Aorta (tissue), 5 donors: ENCODE results near the gene MVP. TPM values are rescaled to one million over a fixed set of nuclear protein-coding genes. Genes with fewer than 3 reads are reported as not detected.
A peak's percentile ranks its signal among the peaks of the same experiment; 100 is the strongest.
"Not testable (repeated sequence)": the region's sequence is repeated elsewhere in the genome, so short reads cannot be mapped to it uniquely, and the experiment has no call there.

Experiments
- ATAC-seq: fragments of 200-7000 bp; cut with Tn5 transposase; one replicate; pipeline ENCODE4 v1.9.1; 2022; ENCODE audit warnings: moderate library complexity; ENCODE audit not compliant: low FRiP score
- DNase-seq, 2 donors: peaks; one replicate each; pipeline ENCODE4 v3.0.0-alpha.2; 2020
- H3K27ac ChIP-seq, 2 donors: one replicate each; pipeline ENCODE4 v1.5.1; 2013; ENCODE audit warnings: low read length in 2 of 2, mild to moderate bottlenecking in 2 of 2, moderate library complexity in 2 of 2, control low read depth in 1 of 2, inconsistent platforms in 1 of 2, low read depth in 1 of 2
- H3K27me3 ChIP-seq, 2 donors: one replicate each; pipeline ENCODE4 v1.6.1; 2013; ENCODE audit warnings: control low read depth in 1 of 2, low read length in 1 of 2, mild to moderate bottlenecking in 1 of 2, moderate library complexity in 1 of 2; ENCODE audit not compliant: insufficient read depth in 2 of 2, control insufficient read depth in 1 of 2
- H3K36me3 ChIP-seq, 2 donors: one replicate each; pipeline ENCODE4 v1.6.1; 2013; ENCODE audit warnings: control low read depth in 1 of 2, low read length in 1 of 2, mild to moderate bottlenecking in 1 of 2; ENCODE audit not compliant: insufficient read depth in 2 of 2, control insufficient read depth in 1 of 2
- H3K4me1 ChIP-seq, 2 donors: one replicate each; pipeline ENCODE4 v1.6.1; 2013; ENCODE audit warnings: low read length in 2 of 2, control low read depth in 1 of 2, mild to moderate bottlenecking in 1 of 2, moderate library complexity in 1 of 2; ENCODE audit not compliant: insufficient read depth in 2 of 2, control insufficient read depth in 1 of 2
- H3K4me3 ChIP-seq, 2 donors: one replicate each; pipeline ENCODE4 v1.5.1; 2013; ENCODE audit warnings: low read length in 2 of 2, control low read depth in 1 of 2, mild to moderate bottlenecking in 1 of 2
- H3K9me3 ChIP-seq: one replicate; pipeline ENCODE4 v1.6.1; 2013; ENCODE audit warnings: mild to moderate bottlenecking, low read length; ENCODE audit not compliant: control insufficient read depth
- WGBS, 2 donors: extraction: QIAGEN DNeasy Blood & Tissue Kit; methylation state at CpG; one replicate each; pipeline ENCODE4 v1.1.7; 2013; 5-methylcytosine and 5-hydroxymethylcytosine counted together
- intact Hi-C, 2 donors: fragments of 100-400 bp; cut with DNase I; formaldehyde crosslinking; loops; one replicate each; pipeline versions ENCODE4 v1.14.2 to v1.15.0; 2022
- polyA plus RNA-seq, 2 donors: library from polyadenylated mRNA; stranded (reverse); fragments of 200-250 nt; gene quantifications; one replicate each; pipeline ENCODE4 v1.2.3, GENCODE V29; 2013
- total RNA-seq, 2 donors: library from RNA; stranded (reverse); fragmentation: NEBNext Ultra II Directional; extraction: Animal tissue kit (Norgen Biotek cat#: 25700); gene quantifications; one replicate each; pipeline ENCODE4 v1.2.1, GENCODE V29; 2021
- donor health status: healthy with polysubstance abuse.
- donor health status: Bipolar disorder and iron deficiency.
- donor health status: DM: no; HTN: no; CAD: no.
- donor health status: DM: no; HTN: no; CAD: no.
- donor health status: DM: yes; HTN: yes; CAD: no.

MVP gene
- total and polyA plus RNA-seq, 4 donors: 76.8 to 186 (median 161) TPM

DNA sequence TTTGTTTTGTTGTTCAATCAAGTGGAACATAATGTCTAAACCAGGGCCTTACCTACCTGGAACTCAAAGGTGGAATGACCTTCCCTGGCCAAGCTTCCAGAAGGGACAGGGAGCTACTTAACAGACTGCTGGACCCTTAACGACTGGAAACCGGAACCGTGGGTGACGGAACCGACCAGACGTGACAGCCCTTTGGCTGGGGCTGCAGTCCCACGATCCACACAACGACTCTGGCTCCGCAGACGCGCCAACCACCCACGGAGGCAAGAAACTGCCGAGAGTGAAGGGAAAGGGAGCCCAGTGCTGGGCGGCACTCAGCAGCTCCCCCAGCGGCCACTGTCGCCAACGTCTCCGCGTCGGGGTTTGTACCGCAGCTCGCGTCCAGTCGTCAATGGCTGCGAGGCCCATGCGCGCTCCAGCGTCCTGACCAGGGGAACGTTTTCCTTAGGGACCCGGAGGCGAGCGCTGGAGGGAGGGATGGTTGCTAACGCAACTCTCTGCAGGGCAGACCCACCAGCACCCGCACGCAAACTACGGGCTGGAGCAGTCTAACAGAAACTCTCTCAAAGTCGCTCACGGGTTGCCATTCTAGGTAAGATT, 35.3 kb upstream of the MVP start:
- intact Hi-C loops: no loop called here
- 2 to 4% methylated on average over 38 of the region's 38 CpGs for WGBS, 2 donors
- H3K4me3 ChIP-seq: no peak overlapping the region
- H3K4me1 ChIP-seq: no peaks in the 10 kb centered on the region
- no peak overlapping the region for H3K27ac ChIP-seq
- no peaks in the 10 kb centered on the region for H3K27me3 ChIP-seq
- H3K36me3 ChIP-seq: no peaks in the 10 kb centered on the region
- no peaks in the 10 kb centered on the region for H3K9me3 ChIP-seq
- ATAC-seq (peak; percentile 91), DNase-seq (peak; percentile 88 to 94)

DNA sequence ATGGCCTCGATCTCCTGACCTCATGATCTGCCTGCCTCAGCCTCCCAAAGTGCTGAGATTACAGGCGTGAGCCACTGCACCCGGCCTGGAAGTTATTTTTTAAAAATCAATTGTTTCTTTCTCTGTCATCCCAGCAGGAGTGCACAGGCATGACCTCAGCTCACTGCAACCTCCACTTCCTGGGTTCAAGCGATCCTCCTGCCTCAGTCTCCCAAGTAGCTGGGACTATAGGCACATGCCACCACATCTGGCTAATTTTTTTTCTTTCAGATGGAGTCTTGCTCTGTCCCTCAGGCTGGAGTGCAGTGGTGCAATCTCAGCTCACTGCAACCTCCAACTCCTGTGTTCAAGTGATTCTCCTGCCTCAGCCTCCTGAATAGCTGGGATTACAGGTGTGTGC, 33.1 kb upstream of the MVP start:
- ATAC-seq, intact Hi-C loops, H3K36me3 ChIP-seq, H3K9me3 ChIP-seq, H3K27me3 ChIP-seq, H3K4me1 ChIP-seq, H3K27ac ChIP-seq, DNase-seq, H3K4me3 ChIP-seq: not testable (repeated sequence)
- 85 to 86% methylated on average over 4 of the region's 4 CpGs for WGBS, 2 donors

DNA sequence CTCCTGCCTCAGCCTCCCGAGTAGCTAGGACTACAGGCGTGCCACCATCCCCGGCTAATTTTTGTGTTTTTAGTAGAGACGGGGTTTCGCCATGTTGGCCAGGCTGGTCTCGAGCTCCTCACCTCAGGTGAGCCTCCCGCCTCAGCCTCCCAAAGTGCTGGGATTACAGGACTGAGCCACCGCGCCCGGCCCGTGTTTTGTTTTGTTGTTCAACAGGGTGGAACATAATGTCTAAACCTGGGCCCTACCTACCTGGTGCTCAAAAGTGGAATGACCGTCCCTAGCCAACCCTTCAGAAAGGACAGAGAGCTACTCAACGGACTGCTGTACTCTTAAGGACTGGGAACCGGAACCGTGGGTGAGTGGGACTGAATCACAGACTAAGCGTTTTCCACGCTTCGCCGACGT, 30.5 kb upstream of the MVP start:
- H3K27me3 ChIP-seq: no peaks in the 10 kb centered on the region
- intact Hi-C loops: no loop called here
- H3K4me1 ChIP-seq: no peaks in the 10 kb centered on the region
- peak overlapping the region in 1 of 2 donors; percentile 1 for H3K4me3 ChIP-seq
- no peak for ATAC-seq
- H3K9me3 ChIP-seq: no peaks in the 10 kb centered on the region
- peak overlapping the region; percentile 6 to 80 for H3K27ac ChIP-seq
- no peaks in the 10 kb centered on the region for H3K36me3 ChIP-seq
- DNase-seq: no peak
- WGBS, 2 donors: 58 to 59% methylated on average over 20 of the region's 20 CpGs

DNA sequence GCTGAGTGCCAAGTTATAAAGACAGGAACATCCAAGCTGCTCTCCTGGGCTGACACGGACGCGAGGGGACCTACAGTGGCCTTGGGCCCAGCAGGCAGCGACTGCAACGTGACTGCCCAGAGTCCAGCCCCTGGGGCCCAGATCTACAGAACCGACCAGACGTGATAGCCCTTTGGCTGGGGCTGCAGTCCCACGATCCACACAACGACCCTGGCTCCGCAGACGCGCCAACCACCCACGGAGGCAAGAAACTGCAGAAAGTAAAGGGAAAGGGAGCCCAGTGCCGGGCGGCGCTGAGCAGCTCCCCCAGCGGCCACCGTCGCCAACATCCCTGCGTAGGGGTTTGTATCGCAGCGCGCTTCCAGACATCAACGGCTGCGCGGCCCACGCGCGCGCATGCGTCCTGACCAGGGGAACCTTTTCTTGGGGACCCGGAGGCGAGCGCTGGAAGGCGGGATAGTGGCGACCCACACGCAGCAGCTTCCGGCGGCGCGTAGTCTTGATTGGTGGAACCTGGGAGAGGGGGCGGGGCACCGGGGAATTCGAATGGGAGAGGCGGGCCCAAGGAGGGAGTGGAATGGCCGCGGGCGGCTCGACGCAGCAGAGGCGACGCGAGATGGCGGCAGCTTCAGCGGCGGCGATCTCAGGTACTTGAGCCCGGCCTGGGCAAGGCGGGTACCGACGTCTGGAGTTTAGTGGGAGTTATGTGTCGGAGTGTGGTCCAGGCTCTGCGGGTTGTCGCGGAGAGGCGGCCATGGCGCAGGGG, 29.9 kb upstream of the MVP start, which contains the start of gene KIF22:
Gene KIF22 (plus strand): TSS at position 569 of the 766 bp plus-strand sequence. CDS start 9 bp downstream, at position 578.
- Histone ChIP-seq H3K27ac (peak within 1 kb of the TSS; percentile 6 to 80), H3K27me3 (no peaks in the 10 kb centered on the region), H3K36me3 (no peaks in the 10 kb centered on the region), H3K9me3 (no peaks in the 10 kb centered on the region), H3K4me1 (no peaks in the 10 kb centered on the region), H3K4me3 (peak within 1 kb of the TSS; percentile 51 to 77)
- peak; percentile 99 to 100 for DNase-seq
- 0% methylated on average over 64 to 67 of the region's 67 CpGs for WGBS, 2 donors
- ATAC-seq: peak; percentile 100
- intact Hi-C loops: no loop called here

DNA sequence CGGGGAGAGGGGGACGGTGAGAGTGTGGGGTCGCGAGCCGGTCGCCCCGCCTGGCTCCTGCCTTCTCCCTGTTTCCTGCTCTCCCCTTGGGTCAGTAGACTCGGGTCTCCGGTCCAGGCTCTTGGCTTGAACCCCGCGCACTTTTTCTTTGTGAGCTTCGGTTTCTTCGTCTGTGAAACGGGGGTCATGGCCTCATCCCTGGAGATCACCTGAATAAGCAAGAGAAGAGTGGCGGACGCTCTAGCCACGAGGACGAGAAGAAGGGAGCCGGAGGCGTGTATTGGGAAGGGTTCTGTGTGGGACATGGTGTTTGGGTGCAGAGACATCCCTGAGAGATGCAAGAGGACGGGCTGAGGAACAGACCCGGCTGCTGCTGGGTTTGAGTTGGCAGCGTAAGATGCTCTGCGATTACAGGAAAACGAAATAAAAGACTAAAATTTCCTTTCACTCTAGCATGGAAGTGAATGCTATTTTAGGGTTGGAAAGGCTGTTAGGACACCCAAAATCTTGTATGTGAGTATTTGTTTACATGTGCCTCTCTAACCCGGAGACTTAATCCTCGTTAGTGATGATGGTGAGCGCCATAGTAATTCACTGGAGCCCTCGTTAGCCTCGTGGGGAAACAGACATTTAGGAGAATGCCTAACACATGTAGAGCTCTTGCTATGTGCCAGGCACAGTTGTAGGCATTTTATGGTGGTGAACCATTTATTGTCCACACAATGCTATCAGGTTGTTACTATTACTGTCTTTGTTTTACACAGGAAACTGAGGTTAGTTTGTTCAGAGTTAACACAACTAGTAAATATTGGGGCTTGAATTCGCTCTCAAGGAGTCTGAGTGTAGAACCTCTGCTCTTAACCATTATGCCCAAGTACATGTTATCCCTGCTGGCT, 29.1 kb upstream of the MVP start:
- intact Hi-C loops: no loop called here
- Histone ChIP-seq H3K9me3 (no peaks in the 10 kb centered on the region), H3K36me3 (no peaks in the 10 kb centered on the region), H3K4me1 (no peaks in the 10 kb centered on the region), H3K27ac (peak overlapping the region in 1 of 2 donors; percentile 22), H3K27me3 (no peaks in the 10 kb centered on the region), H3K4me3 (peak overlapping the region; percentile 51 to 77)
- WGBS, 2 donors: 2% methylated on average over 25 to 31 of the region's 31 CpGs
- ATAC-seq: peak; percentile 1
- DNase-seq: no peak

DNA sequence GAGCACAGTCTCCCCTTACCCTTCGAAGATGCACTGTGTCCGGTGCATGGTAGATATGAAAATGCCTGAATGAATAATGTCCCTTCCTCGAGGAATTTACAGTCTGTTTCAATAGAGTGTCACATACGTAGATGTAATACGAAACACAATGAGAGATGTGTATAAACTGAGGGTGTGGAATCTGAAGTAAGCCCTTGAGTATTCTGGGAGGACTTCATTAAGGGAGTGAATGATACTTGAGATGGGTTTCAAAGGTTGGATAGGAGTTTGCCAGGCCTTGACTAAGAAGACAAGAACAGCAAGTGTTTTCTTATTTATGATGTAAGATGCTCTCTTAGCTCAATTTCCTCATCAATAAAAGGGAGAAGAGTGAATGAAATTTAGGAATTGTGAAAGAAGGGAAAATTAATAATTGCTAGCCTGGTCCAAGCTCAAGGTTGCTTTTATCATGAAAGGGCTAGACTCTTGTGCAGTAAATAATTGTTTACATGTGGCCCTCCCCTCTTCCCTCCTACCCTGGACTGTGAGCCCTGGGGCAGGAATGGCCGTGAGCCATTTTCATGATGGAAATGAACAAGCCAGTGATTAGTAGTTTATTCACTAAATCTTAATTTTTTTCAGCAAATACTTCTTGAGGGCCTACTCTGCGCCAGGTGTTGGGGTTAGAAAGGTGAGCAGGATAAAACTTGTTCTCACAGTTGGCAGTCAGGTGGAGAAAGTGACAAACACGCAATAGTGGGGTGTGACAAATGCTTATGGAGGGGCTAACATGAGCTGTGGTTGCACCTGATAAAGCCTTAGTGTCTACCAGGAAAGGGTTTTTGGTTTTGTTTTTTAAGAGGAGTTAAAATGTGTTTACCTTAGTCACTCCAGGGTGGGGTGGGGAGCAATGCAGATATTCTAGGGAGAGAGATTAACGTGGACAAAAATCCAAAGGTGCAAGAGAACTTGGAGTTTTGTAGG, 28.1 kb upstream of the MVP start:
- H3K4me1 ChIP-seq: no peaks in the 10 kb centered on the region
- intact Hi-C loops: no loop called here
- no peak overlapping the region for H3K4me3 ChIP-seq
- H3K9me3 ChIP-seq: no peaks in the 10 kb centered on the region
- no peak for DNase-seq
- no peak for ATAC-seq
- no peaks in the 10 kb centered on the region for H3K36me3 ChIP-seq
- no peak overlapping the region for H3K27ac ChIP-seq
- WGBS, 2 donors: 73 to 74% methylated on average over 9 of the region's 9 CpGs
- no peaks in the 10 kb centered on the region for H3K27me3 ChIP-seq

DNA sequence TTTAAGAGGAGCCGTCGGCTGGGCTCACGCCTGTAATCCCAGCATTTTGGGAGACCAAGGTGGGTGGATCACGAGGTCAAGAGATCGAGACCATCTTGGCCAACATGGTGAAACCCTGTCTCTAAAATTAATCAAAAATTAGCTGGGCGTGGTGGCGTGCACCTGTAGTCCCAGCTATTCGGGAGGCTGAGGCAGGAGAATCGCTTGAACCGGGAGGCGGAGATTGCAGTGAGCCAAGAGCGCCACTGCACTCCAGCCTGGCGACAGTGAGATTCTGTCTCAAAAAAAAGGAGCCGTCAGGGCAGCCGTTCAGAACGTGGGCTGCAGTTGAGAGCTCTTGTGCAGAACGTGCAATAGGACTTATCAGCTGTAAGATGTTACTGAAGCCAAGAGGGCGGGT, 27.1 kb upstream of the MVP start:
- 90 to 91% methylated on average over 18 of the region's 18 CpGs for WGBS, 2 donors
- H3K36me3 ChIP-seq, H3K27ac ChIP-seq, H3K4me1 ChIP-seq, H3K27me3 ChIP-seq, H3K9me3 ChIP-seq, ATAC-seq, DNase-seq, H3K4me3 ChIP-seq, intact Hi-C loops: not testable (repeated sequence)

DNA sequence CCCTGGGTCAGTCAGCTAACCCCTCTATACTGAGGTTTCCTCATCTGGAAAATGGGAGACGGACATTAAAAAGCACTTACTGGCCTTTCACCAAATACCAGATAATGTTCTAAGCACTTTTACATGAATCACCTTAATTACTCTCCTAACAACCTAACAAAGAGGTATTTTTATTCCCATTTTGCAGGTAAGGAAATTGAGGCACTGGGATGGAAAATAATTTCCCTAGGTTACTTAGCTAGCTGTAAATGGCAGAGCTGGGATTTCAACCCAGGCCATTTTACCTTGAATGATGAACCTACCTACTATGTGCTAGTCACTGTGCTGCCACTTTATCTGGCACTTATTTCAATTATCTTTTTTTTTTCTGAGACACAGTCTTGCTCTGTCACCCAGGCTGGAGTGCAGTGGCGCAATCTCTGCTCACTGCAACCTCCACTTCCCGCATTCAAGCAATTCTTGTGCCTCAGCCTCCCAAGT, 26.0 kb upstream of the MVP start:
- Histone ChIP-seq H3K4me3 (no peak overlapping the region), H3K4me1 (no peaks in the 10 kb centered on the region), H3K27ac (no peak overlapping the region), H3K9me3 (no peaks in the 10 kb centered on the region), H3K36me3 (peaks cover 0 to 2% of the 10 kb centered on the region in 2 donors), H3K27me3 (no peaks in the 10 kb centered on the region)
- DNase-seq (no peak), ATAC-seq (no peak)
- intact Hi-C loops: no loop called here
- WGBS, 2 donors: 96 to 99% methylated on average over 3 of the region's 3 CpGs
